Chondrocyte (in vitro differentiated cells): ENCODE data around the gene DPH5. TPM values are rescaled to one million over a fixed set of nuclear protein-coding genes. Genes with fewer than 3 reads are reported as not detected.

Experiments
- DNase-seq: peaks from one replicate; pipeline ENCODE4 v3.0.0; 2021; ENCODE audit warnings: mixed read lengths, low spot score
- H3K27ac Mint-ChIP-seq: one replicate; pipeline ENCODE4 v1.8.0; 2021; ENCODE audit warnings: mild to moderate bottlenecking, moderate library complexity, mixed read lengths; ENCODE audit not compliant: unreplicated experiment
- H3K27me3 Mint-ChIP-seq: 2 replicates; pipeline ENCODE4 v1.8.0; 2021; ENCODE audit warnings: low read depth, mixed read lengths
- H3K36me3 Mint-ChIP-seq: 2 replicates; pipeline ENCODE4 v1.8.0; 2021; ENCODE audit warnings: low read depth, mixed read lengths
- H3K4me1 Mint-ChIP-seq: 2 replicates; pipeline ENCODE4 v1.8.0; 2021; ENCODE audit warnings: low read depth, mild to moderate bottlenecking, mixed read lengths
- H3K4me3 Mint-ChIP-seq: one replicate; pipeline ENCODE4 v1.8.0; 2021; ENCODE audit warnings: mild to moderate bottlenecking, moderate library complexity, mixed read lengths; ENCODE audit not compliant: unreplicated experiment
- H3K9me3 Mint-ChIP-seq: 2 replicates; pipeline ENCODE4 v1.8.0; 2021; ENCODE audit warnings: low read depth, mixed read lengths
- CTCF ChIP-seq: fragments of 200-600 bp; sonication (generic); IDR thresholded peaks from 2 replicates; pipeline ENCODE4 v1.5.0; 2021; ENCODE audit warnings: antibody characterized with exemption, mild to moderate bottlenecking, moderate library complexity
- total RNA-seq: library from RNA; stranded (reverse); gene quantifications from 3 replicates; pipeline ENCODE4 v1.2.1, GENCODE V29; 2021

The DPH5 gene
- total RNA-seq, 1 donor from 2014 or later = 30.5 TPM

GRCh38 chr1:101008229-101008834 is 17.3 kb downstream of the DPH5 start:
- Mint-ChIP-seq H3K27me3 (no peaks in the 10 kb centered on the region), H3K4me3 (no peak overlapping the region), H3K36me3 (peaks cover 5% of the 10 kb centered on the region), H3K4me1 (peaks cover 29% of the 10 kb centered on the region), H3K9me3 (no peaks in the 10 kb centered on the region), H3K27ac (no peak overlapping the region)
- no peak for DNase-seq
- TF ChIP-seq CTCF = no peak

- no peaks in the 10 kb centered on the region for H3K9me3 Mint-ChIP-seq
- peaks cover 2% of the 10 kb centered on the region for H3K36me3 Mint-ChIP-seq
- no peak for TF ChIP-seq CTCF
- peaks cover 46% of the 10 kb centered on the region for H3K4me1 Mint-ChIP-seq
- H3K4me3 Mint-ChIP-seq = no peak overlapping the region
- H3K27ac Mint-ChIP-seq = no peak overlapping the region
- DNase-seq = no peak
- no peaks in the 10 kb centered on the region for H3K27me3 Mint-ChIP-seq
Measured at GRCh38 chr1:101006553-101006952, 19.0 kb downstream of the DPH5 start.

- Mint-ChIP-seq H3K4me1 (peaks cover 47% of the 10 kb centered on the region), H3K36me3 (peaks cover 6% of the 10 kb centered on the region), H3K4me3 (no peak overlapping the region), H3K27ac (no peak overlapping the region), H3K27me3 (no peaks in the 10 kb centered on the region), H3K9me3 (no peaks in the 10 kb centered on the region)
- no peak for TF ChIP-seq CTCF
- no peak for DNase-seq
Measured at GRCh38 chr1:101005871-101006270, 19.7 kb downstream of the DPH5 start.

- Mint-ChIP-seq H3K27me3 (no peaks in the 10 kb centered on the region), H3K36me3 (peaks cover 6% of the 10 kb centered on the region), H3K27ac (peak overlapping the region; percentile 78), H3K9me3 (no peaks in the 10 kb centered on the region), H3K4me3 (no peak overlapping the region), H3K4me1 (peaks cover 54% of the 10 kb centered on the region)
- no peak for TF ChIP-seq CTCF
- DNase-seq = no peak
Measured at GRCh38 chr1:101005183-101005582, 20.4 kb downstream of the DPH5 start.

- DNase-seq = no peak
- Mint-ChIP-seq H3K36me3 (peaks cover 7% of the 10 kb centered on the region), H3K27ac (peak overlapping the region; percentile 78), H3K27me3 (no peaks in the 10 kb centered on the region), H3K4me1 (peaks cover 57% of the 10 kb centered on the region), H3K9me3 (no peaks in the 10 kb centered on the region), H3K4me3 (no peak overlapping the region)
- no peak for TF ChIP-seq CTCF
Measured at GRCh38 chr1:101004670-101005069, 20.9 kb downstream of the DPH5 start.
